ENCODE measurements around the gene ZMAT5.

Gene ZMAT5

DNA sequence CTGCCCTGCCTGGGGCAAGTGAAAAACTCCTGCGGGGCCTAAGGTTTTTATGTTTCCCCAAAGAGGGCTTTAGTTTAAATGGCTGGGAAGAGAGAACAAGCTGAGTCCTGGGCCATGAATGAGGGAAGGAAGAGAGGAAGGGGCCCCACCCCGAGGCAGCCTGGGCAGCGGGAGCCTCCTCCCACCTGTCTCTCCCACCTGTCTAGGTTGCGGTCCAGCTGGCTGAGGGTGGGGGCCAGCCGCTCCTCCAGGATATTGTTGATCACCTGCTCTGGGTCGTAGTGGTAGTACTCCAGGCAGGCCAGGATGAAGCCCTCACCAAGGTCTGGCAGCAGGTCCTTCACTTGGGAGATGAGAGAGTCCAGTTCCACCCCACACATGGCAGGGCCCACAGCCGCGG lies 35.0 kb upstream of the ZMAT5 start:
- H3K4me2 ChIP-seq (ENCODE audit: low read length): no peak overlapping the region

DNA sequence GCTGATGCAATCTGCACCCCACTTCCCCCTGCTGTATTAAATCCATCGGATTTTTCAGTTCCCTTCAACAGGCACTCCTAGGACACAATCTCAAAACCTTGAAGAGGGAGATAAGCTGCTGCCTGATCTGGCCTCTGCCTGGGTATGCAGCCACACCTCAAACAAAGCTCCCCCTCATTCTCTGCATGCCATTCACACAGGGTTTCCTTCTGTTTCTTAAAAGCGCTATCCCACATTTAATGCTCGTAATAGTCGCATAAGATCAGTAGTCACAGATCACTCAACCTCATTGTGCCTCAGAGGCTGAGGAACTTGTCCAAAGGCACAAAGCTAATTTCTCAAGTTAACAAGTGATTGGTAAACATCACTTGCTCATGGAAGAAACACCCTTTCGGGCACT lies 34.3 kb upstream of the ZMAT5 start:
- H3K36me3 ChIP-seq (ENCODE audit: insufficient read depth, low read length): peaks cover 80% of the 10 kb centered on the region
- no peak overlapping the region for H3K4me2 ChIP-seq (ENCODE audit: low read length)

More for the DNA sequence above, 35.0 kb upstream of the ZMAT5 start:
- H3K27ac ChIP-seq (ENCODE audit: low read depth, low read length, poor library complexity, severe bottlenecking): no peak overlapping the region
- H3K9me2 ChIP-seq (ENCODE audit: low read depth, low read length): no peaks in the 10 kb centered on the region
- H3F3A ChIP-seq (ENCODE audit: insufficient read depth, low read length): no peaks in the 10 kb centered on the region
- no peak overlapping the region for H3K4me3 ChIP-seq (ENCODE audit: low read depth, low read length, poor library complexity, severe bottlenecking)
- no peaks in the 10 kb centered on the region for H3K9me3 ChIP-seq (ENCODE audit: low read length)
- no peak overlapping the region for H3K9ac ChIP-seq (ENCODE audit: low read length)
- H2AFZ ChIP-seq (ENCODE audit: low read length): no peak overlapping the region
- no peaks in the 10 kb centered on the region for H3K27me3 ChIP-seq (ENCODE audit: insufficient read depth, low read length)
- TF ChIP-seq, protein P1, sequence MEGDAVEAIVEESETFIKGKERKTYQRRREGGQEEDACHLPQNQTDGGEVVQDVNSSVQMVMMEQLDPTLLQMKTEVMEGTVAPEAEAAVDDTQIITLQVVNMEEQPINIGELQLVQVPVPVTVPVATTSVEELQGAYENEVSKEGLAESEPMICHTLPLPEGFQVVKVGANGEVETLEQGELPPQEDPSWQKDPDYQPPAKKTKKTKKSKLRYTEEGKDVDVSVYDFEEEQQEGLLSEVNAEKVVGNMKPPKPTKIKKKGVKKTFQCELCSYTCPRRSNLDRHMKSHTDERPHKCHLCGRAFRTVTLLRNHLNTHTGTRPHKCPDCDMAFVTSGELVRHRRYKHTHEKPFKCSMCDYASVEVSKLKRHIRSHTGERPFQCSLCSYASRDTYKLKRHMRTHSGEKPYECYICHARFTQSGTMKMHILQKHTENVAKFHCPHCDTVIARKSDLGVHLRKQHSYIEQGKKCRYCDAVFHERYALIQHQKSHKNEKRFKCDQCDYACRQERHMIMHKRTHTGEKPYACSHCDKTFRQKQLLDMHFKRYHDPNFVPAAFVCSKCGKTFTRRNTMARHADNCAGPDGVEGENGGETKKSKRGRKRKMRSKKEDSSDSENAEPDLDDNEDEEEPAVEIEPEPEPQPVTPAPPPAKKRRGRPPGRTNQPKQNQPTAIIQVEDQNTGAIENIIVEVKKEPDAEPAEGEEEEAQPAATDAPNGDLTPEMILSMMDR (IDR thresholded peaks at IDR 0.05; ENCODE audit: low read length): no peak
- no peak for TF ChIP-seq EZH2 (IDR thresholded peaks at IDR 0.05; ENCODE audit: borderline replicate concordance, low read length)
- H3K36me3 ChIP-seq (ENCODE audit: insufficient read depth, low read length): peaks cover 80% of the 10 kb centered on the region
- H4K20me1 ChIP-seq (ENCODE audit: insufficient read depth, low read length): no peaks in the 10 kb centered on the region
- no peaks in the 10 kb centered on the region for H3K79me2 ChIP-seq (ENCODE audit: insufficient read depth, low read length)
- no peaks in the 10 kb centered on the region for H3K4me1 ChIP-seq (ENCODE audit: insufficient read depth, low read length, severe bottlenecking)

DNA sequence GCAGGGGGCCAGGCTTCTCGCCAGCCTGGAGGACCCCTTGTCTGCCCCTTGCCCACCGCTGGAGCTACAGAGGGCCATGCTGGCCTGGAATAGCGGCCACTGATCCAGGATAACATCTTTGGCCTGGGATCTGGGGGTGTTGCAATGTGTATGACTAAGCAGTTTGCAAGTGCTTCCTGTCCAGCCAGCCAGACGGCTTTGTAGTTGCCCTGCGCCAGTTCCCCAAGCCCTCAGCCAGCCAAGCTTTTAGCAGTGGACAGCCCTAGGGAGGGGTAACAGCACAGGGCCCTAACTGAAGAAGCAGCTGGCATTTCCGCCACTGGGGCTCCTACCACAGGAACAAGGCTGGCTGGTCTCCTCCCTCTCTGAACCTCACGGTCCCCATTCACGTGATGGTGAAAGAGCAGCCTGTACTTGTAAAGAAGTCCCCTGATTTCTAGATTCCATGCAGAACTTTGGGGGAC lies 32.4 kb upstream of the ZMAT5 start:
- H2AFZ ChIP-seq (ENCODE audit: low read length): no peak overlapping the region
- peaks cover 67% of the 10 kb centered on the region for H3K36me3 ChIP-seq (ENCODE audit: insufficient read depth, low read length)
- no peaks in the 10 kb centered on the region for H3K9me2 ChIP-seq (ENCODE audit: low read depth, low read length)
- H4K20me1 ChIP-seq (ENCODE audit: insufficient read depth, low read length): no peaks in the 10 kb centered on the region
- H3K4me1 ChIP-seq (ENCODE audit: insufficient read depth, low read length, severe bottlenecking): no peaks in the 10 kb centered on the region
- TF ChIP-seq, protein P1 (IDR thresholded peaks at IDR 0.05; ENCODE audit: low read length): no peak
- no peak for TF ChIP-seq EZH2 (IDR thresholded peaks at IDR 0.05; ENCODE audit: borderline replicate concordance, low read length)
- no peaks in the 10 kb centered on the region for H3K9me3 ChIP-seq (ENCODE audit: low read length)
- no peaks in the 10 kb centered on the region for H3K27me3 ChIP-seq (ENCODE audit: insufficient read depth, low read length)
- H3F3A ChIP-seq (ENCODE audit: insufficient read depth, low read length): no peaks in the 10 kb centered on the region
- no peak overlapping the region for H3K4me2 ChIP-seq (ENCODE audit: low read length)
- H3K4me3 ChIP-seq (ENCODE audit: low read depth, low read length, poor library complexity, severe bottlenecking): no peak overlapping the region
- H3K27ac ChIP-seq (ENCODE audit: low read depth, low read length, poor library complexity, severe bottlenecking): no peak overlapping the region
- H3K9ac ChIP-seq (ENCODE audit: low read length): no peak overlapping the region
- no peaks in the 10 kb centered on the region for H3K79me2 ChIP-seq (ENCODE audit: insufficient read depth, low read length)

More for the DNA sequence above, 34.3 kb upstream of the ZMAT5 start:
- H3K4me1 ChIP-seq (ENCODE audit: insufficient read depth, low read length, severe bottlenecking): no peaks in the 10 kb centered on the region
- no peak overlapping the region for H3K27ac ChIP-seq (ENCODE audit: low read depth, low read length, poor library complexity, severe bottlenecking)
- no peaks in the 10 kb centered on the region for H3K9me2 ChIP-seq (ENCODE audit: low read depth, low read length)
- H3K79me2 ChIP-seq (ENCODE audit: insufficient read depth, low read length): no peaks in the 10 kb centered on the region
- no peak overlapping the region for H3K4me3 ChIP-seq (ENCODE audit: low read depth, low read length, poor library complexity, severe bottlenecking)
- H3K27me3 ChIP-seq (ENCODE audit: insufficient read depth, low read length): no peaks in the 10 kb centered on the region
- H3F3A ChIP-seq (ENCODE audit: insufficient read depth, low read length): no peaks in the 10 kb centered on the region
- no peak for TF ChIP-seq EZH2 (IDR thresholded peaks at IDR 0.05; ENCODE audit: borderline replicate concordance, low read length)
- TF ChIP-seq, protein P1 (IDR thresholded peaks at IDR 0.05; ENCODE audit: low read length): no peak
- H3K9ac ChIP-seq (ENCODE audit: low read length): no peak overlapping the region
- H2AFZ ChIP-seq (ENCODE audit: low read length): no peak overlapping the region
- no peaks in the 10 kb centered on the region for H4K20me1 ChIP-seq (ENCODE audit: insufficient read depth, low read length)
- H3K9me3 ChIP-seq (ENCODE audit: low read length): no peaks in the 10 kb centered on the region

All from OCI-LY1 (cell line).